ENCODE measurements around the gene PLCD3.

PLCD3 gene

DNA sequence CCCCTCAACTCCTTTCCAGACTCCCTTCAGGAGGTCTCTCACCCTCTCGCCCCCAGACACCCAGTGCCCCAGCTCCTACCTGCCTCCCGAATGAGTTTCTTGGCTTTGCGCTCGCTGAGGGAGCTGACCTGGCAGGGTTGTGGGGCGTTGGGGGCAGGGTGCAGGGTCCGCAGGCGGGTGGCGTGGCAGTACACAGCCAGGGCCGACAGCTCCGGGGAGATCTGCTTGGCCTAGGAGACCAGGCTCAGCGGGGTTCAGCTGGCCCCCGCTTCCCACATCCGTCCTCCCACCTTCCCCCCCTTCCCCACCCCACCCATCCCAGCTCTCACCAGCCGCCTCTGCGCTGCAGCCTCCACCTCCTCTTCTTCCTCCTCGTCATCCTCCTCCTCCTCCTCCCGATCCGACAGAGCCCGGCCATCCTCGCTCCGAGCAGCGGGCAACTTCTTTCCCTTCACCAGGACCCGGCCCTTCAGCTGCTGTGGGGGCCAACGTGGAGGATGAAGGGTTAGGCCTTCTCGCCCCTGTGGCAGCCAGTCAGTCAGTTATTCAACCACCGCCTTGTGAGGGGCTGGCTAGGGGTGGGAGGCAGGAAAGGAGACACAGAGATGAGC is 17.2 kb downstream of the PLCD3 start:
- DNase-seq: no peak

DNA sequence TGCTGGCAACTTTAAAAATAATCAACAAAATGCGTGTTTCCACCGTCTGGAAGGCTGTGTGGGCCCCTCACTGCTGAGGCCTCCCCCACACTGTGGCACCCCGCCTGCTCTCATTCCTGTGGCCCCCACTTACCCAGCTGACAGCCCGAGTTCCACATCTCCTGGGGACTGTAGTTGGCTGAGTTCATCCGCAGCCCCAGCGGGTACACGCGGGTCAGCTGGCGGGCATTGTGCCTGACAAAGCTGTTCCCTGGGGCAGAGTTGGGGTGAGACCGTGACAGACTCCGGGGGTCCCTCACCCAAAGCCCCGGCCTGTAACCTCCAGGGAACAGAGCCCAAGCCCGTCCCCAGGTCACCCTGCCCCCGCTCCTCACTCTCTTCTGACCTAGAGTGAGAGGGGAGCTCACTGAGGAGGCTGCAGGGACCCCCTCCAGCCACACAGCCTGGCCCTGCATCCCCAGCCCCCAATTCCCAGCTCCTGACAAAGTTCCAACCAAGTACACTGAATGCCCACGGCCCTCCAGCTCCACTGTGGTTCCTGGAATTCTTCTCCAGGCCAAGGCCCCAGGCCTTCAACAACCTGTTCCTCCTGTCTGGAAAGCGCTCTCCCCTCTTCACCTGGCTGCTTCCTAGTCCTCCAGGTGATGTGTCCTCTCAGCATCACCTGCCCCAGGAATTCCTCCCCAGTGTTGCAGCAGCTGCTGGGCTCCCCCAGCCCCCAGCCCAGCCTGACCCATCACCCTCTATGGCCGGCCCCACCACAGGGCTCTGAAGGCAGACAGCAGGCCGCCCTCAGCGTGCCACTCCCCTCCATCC is 18.0 kb downstream of the PLCD3 start:
- no peak for DNase-seq

DNA sequence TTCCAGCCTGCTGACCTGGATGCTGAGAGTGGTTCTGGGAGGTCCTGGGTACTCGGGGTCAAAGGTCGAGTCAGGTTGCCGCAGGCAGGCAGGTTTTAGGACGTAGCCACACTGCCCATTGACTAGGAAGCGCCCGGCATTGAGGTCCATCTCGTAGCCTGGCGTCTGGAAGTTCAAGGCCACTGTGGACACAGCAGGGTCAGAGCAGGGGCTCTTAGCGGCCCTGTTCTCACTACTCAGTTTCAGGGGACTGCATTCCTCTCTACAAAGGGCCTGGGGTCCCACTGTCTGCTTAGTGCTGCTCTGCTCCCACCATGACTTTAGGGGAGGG is 18.9 kb downstream of the PLCD3 start:
- no peak for DNase-seq

DNA sequence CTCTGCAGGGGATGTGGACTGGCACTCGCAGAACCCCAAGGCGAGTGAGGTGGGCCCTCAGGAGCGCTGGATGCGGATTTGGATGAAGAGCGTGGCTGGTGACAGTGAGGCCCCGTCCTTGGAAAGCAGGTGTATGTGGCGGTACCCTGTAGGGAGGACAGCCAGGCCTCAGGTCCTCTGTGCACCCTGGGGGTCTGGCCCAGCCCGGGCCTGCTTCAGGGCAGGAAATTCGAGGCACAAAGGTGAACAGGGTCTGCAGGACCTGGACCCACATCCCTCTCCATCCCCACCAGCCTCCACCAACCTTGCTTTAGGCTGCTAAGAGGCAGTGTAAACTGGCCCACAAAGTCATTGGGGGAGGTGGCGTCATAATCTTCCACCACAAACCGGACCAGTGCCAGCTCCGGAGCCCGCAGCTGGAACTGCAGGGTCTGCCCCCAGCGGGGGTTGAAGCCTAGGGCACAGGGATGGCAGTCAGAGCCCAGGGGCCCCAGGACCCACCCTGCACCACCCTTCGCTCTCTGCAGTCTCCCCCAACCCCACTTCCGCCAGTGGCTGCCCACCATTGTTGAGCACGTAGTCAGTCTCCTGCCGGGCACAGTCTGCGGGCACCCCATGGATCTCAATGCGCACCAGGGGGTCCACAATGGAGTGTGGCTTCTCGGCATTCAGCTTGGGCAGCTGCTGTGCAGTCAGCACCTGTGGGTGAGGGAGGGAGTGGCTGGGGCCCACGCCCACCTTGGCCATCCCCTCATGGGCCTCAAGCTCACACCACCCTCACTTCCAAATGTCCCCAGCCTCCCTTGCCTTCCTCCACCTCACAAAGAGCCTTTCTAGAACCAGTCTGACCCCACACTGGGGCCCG is 19.5 kb downstream of the PLCD3 start:
- no peak for DNase-seq

DNA sequence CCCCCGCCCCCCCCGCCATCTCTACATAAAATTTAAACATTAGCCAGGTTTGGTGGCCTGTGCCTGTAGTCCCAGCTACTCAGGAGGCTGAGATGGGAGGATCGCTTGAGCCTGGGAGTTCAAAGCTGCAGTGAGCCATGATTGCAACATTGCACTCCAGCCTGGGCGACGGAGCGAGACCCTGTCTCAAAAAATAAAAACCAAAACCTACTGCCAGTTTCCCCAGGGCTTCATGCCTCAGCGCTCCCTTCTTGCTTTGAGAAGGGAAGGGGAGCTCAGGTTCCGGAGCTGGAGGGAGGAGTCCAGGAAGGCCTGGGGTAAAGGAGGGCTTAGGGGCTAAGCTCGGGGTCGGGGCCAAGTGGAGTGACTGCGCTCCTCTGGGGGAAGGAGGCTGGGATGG is 20.5 kb downstream of the PLCD3 start:
- no peak for DNase-seq

DNA sequence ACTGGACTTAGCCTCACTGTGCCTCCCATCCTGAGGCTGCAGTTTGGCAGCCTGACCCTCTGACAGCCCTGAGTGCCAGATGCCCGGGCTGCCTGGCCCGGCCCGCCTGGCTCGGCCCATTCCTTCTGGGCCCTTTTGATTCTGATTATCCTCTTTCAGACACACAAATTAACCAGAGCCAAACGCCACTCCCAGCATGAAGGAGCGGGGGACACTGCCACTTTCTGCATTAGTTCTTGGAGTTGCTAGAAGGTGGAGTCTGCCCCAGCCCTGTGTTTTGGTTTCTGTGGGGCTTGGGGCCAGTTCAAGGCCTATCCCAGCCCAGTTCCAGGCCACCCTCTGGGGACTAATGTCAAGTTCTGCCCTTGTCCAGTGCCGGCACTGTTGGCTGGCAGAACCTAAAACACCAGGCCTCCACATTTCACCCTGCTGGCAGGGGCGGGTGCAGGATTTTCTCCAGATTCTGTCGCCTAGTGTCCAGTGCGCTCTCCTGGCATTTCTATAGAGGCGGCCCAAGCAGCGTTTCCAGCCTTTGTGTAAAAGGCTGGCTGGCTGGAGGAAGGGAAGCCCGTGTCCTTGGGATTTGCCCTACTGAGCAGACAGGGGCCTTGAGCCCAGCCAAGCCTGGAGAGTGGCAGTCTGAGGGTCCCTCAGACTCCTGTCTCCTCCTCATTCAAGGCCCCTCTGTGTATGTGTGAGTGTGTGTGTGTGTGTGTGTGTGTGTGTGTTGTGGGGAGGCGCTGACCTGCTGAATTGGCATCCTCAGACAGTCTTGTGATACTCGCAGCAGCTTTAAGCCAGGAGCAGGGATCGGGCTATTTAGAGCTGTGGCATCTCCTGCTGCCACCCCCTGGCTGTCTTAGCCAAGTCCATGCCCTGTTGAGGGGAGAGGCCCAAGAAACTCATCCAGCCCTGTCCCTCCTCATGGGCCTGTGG is 21.4 kb downstream of the PLCD3 start:
- no peak for DNase-seq

DNA sequence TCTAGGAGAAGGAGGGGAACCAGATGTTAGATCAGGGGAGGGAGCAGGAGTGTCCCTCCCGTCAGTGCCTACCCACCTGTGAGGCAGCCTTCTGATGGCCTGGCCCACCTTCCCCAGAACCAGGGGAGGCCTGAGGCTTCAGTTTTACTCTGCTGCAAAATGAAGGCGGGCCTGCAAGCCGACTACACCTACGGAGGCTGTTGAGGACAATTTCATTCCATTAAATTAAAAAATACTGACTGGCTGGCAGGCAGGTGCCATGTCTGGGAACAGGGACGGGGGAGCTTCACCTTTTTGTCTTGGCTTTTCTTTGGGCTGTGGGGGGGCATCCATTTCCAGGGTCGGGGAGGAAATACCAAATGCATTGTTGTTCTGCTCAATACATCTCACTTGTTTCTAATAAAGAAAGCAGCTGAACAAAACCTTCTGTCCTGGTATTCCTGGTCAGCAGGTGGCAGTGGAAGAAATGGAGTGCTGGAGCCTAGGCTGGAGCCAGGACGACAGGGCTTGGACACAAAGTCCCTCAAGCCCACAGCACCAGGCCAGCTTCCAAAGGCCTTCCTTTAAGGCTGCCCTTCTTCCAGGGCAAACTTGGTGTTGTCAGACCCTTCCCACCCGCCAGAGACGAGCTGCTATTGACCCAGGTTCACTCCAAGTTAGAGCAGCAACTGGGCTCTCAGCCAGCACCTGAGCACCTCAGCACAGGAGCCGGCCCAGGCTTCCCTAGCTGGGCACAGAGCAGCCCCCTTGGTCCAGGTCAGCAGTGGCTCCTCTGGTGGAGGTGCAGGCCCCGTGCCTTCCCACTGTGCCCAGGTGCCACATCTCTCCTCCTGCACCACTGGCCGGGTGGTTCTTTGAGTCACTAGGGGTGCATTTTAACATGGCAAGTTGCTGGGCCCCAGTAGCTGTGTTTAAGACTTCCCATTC is 23.5 kb downstream of the PLCD3 start:
- DNase-seq: no peak

DNA sequence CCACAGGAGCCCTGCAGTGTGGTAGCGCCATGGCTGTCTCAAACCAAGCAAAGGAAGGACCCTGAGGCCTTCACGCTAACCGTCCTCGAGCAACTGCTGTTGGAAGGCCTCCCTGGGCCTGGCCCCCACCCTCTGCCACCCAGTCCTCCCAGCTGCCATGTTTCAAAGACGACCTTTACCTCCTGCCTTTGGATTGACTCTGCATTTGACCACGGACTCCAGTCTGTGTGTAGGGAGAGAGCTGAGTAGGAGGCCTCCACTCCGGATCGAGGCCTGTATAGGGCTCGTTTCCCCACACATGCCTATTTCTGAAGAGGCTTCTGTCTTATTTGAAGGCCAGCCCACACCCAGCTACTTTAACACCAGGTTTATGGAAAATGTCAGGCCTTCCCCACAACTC is 24.3 kb downstream of the PLCD3 start:
- no peak for DNase-seq

DNA sequence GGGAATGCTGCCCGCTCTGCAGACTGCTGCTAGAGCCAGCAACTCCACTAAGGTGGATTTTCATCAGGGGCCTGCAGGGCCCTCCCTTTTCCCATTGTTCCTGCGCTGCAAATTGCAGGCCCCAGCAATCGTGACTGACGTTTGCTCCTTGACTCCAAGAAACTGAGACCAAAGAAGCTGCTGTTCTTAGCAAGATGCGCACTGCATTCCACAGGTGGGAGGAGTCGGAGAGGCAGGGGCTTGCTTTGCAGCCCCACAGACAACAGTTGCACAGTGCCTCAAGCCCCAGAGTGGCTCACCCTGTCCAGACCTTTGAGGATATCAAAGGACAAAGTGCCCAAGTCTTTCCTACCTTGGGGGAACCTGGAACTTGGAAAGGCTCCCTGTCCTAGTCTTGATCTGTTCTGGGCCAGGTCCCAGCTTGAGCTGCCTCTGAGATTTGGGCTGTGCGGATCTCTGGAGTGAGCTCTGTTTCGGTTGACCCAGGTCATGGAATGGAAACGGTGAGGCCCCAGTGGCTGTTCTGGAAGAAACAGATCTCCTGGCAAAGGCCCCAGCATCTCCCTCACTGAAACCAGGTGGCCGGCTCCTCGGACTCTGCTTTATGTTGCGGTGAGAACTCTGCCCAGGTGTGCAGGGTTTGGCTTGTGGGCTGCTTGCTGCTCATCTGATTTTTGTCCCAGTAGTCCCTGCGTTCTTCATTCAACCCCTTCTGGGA is 24.9 kb downstream of the PLCD3 start:
- no peak for DNase-seq

DNA sequence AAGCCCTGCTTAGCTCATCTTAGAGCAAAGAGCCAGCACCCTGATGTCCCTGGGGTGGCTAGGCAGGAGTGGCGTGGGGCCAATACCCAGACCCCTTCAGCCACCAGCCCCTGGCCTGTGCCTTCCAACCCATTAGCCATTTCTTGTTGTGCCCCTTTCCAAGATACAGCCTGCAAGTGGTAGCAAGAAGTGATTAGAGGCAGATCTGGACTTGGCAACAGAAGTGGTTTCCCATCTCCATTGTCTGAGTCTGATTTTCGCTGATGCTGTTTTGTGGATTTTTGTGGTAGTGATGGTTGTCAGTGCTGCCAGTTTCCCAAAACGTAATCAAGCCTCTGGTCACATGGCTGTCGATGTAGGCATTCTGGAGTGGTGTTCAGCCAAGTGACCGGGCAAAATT is 25.7 kb downstream of the PLCD3 start:
- DNase-seq: no peak

DNA sequence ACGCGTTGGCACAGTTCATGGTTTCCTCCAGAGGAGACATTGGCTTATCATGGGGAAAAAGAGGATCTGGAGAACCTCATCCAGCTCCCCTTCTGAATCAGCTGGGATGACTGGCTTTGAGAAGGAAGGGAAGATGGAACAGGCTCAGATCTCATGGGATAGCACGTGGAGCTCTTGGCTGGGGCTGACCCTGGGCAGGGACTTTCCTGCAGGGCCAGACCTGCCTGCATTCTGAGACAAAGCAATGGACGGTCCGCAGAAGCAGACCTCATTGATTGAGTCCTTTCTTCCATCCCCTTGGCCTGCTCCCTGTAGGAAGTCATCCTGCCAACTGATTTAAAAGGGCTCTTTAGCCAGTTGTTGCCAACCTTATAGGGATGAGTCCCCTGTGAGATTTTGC is 26.2 kb downstream of the PLCD3 start:
- DNase-seq: no peak

DNA sequence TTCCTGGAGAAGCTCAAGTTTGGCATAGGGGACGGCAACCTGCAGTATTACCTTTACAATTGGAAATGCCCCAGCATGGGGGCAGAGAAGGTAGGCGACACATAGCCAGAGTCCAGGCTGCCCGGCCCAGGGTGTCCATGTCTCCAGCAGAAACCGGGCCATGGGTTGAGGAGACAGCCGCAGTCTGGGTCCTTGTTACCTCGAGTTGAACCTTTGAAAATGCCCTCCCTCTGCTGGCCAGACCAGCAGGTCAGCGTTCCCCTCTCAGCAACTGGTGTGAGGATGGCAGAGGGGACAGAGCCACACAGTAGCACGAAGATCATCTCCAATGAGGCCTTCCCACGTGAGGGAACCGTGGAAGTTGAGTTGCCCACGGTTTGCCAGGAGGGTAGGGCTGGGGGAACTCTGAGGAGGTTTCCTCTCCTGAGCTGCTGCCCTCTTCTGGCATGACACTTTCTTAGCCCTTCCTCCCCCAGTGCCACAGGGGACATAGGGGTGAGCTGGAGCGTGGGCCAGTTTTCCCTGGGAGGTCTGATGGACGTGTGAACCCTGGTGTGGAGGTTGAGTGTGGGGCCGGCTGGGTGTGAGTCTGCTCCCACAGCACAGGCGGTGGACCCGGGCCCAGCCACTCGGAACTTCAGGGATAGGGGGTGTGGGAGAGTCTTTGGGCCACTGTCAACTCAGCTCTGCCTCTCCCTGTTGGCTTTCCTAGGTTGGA is 27.2 kb downstream of the PLCD3 start:
- no peak for DNase-seq

DNA sequence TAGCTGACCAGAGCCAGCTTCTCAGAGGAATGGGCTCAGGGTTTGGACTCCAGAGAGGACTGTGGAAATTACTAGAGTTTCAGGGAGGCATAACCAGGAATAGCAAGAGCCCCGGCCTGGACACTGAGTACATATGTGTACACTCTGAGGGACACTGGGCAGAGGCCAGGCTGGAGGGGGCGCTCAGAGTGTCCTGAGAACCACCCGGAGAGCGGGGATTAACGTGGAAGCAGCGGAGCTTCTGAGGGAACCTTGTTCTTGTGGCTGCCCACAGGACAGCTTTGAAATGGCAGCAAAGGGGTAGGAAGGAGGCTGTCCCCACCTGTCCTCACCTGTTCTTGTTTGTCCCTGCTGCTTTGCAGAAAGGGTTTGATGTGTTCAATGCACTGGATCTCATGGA is 27.8 kb downstream of the PLCD3 start:
- DNase-seq: no peak

DNA sequence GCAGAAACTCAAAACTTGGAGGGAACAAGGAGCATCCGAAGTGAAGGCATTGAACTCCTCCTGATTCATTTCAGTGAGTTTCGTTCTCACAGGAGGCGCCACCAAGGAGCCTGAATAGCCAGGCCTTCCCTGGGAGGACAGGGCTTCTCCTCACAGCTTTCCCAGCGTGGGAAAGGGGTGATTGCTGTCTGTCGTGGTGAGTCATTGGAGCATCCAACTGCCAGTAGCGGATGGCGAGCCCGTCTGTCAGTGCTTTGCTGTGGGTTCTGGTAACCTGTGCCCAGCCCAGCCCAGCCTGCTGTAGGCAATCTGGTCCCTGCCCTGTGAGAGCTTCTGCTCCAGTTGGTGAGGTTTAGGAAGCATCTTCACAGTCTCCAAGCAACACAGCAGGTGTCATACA is 28.3 kb downstream of the PLCD3 start:
- DNase-seq: no peak

DNA sequence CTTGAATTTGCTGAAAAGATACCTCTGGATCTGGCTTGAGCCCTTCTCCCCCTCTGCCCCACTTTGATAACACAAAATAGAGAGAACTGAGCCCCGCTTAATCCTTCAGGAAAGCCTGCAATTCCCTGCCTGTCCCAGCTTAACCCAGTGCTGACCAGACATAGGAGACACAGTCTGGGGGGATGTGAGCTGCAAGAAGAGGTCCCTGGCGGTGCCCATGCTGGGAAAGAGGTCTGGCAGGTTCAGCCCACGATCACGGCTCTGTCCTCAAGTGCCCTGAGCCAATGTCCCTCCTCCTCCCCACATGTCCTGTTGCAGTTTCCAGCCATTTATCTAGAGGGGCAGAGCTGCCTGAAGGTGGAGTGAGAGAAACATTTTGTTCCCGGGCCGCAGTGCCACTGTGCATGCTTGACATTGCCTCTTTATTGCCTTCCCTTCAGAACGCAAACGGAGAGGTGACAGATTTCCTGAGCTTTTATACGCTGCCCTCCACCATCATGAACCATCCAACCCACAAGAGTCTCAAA is 29.0 kb downstream of the PLCD3 start:
- no peak for DNase-seq

DNA sequence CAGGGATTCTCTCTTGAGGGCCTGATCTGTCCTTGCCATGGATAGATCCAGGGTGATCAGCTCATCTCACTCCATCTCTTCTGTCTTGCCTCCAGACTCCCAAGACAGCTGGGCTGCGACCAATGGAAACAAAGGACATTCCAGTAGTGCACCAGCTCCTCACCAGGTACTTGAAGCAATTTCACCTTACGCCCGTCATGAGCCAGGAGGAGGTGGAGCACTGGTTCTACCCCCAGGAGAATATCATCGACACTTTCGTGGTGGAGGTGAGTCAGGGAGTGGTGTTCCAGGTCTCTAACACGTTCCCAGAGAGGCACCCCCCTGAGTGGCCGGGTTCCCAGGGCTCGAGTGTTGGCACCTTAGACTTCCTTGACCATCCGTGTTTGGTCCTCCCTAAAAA is 29.5 kb downstream of the PLCD3 start:
- no peak for DNase-seq

DNA sequence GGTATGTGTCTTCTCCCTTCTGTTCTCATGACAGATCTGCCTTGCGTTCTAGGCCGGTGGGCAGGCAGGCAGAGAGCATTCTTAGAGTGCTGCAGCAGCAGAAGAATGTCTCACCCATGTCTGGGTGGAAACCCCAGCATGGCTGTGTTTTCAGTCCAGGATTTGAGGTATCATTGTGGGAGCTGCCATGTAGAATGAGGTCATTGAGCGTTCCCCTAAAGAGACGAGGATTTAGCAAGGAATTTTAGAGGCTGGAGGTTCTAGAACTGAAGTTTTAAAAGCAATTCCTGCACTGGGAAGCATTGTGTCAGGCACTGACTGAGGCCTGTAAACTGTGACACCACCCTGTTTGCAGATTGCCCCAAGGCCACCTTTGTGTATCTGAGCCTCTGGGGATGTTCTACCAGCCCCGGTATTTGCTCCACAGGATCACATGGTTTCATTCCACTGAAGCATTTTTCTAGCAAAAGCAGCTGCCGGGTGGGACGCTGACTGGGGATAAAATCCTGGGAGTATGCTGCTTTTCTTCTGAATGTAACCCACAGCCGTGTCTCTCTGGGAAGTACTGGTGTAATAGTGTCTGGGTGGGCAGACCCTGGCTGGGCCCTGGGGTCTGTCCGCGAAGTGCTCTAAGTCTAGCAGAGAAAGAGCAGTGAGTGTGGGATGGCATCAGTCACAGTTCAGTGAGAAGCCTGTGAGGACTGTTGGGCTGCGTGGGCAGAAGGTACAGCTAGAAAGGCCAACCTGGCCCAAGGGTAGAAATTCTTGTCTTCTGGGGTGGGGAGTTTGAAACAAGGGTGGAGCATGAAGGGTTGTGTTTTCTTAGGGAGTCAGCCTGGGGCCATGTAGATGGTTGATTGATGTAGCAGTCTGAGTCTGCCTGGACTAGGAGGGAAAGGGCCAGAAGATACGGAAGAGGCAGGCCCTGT is 30.2 kb downstream of the PLCD3 start:
- DNase-seq: peak; percentile 58

DNA sequence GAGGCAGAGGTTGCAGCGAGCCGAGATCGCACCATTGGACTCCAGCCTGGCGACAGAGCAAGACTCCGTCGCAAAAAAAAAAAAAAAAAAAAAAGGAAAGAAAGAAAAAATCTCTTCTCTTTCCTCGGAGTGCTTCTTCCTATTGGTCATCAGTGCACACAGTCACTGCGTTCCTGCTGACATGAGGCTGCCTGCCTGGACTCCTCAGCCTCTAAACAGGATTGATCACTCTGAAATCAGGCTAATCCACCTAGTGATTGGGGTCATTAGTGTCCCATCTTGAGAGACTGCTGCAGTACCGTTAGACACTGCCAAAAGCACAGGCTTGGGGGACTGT is 30.8 kb downstream of the PLCD3 start:
- DNase-seq: no peak

Measured in amniotic stem cell (primary cell).